Measurements from ENCODE around the gene ADAM8. TPM values are rescaled to one million over a fixed set of nuclear protein-coding genes. Genes with fewer than 3 reads are reported as not detected.

Gene ADAM8
- polyA plus RNA-seq, 1 donor from 2014 or later = 6.4 TPM

GRCh38 chr10:133249094-133249780 is 27.4 kb downstream of the ADAM8 start:
- Histone ChIP-seq H3K36me3 (ENCODE audit: insufficient read depth, low read length) (no peaks in the 10 kb centered on the region), H3K9me3 (ENCODE audit: low read length) (no peaks in the 10 kb centered on the region), H4K20me1 (ENCODE audit: insufficient read depth) (no peaks in the 10 kb centered on the region), H2AFZ (ENCODE audit: low read depth, low read length) (no peak overlapping the region), H3K27ac (ENCODE audit: low read length) (no peak overlapping the region), H3K9me2 (ENCODE audit: insufficient read depth, low read length) (no peaks in the 10 kb centered on the region), H3K9ac (ENCODE audit: low read length) (no peak overlapping the region), H3K27me3 (ENCODE audit: insufficient read depth, low read depth, low read length) (no peaks in the 10 kb centered on the region), H3F3A (ENCODE audit: insufficient read depth, low read length, poor library complexity, severe bottlenecking) (no peaks in the 10 kb centered on the region), H3K4me2 (ENCODE audit: low read length) (no peak overlapping the region), H3K4me3 (ENCODE audit: low read length) (no peak overlapping the region), H3K79me2 (replicated peaks; ENCODE audit: insufficient read depth, low read length) (no peaks in the 10 kb centered on the region)
- TF ChIP-seq TAF1 (IDR thresholded peaks at IDR 0.05; ENCODE audit: low read depth) (no peak), SMC3 (conservative IDR thresholded peaks at IDR 0.05; ENCODE audit: poor library complexity) (no peak), EP300 (conservative IDR thresholded peaks at IDR 0.05; ENCODE audit: poor library complexity, severe bottlenecking) (no peak), REST (IDR thresholded peaks at IDR 0.05; ENCODE audit: borderline replicate concordance) (no peak), POLR2AphosphoS5 (IDR thresholded peaks at IDR 0.05) (no peak), CTCF (IDR thresholded peaks at IDR 0.05; ENCODE audit: poor library complexity, severe bottlenecking) (no peak), MXI1 (conservative IDR thresholded peaks at IDR 0.05; ENCODE audit: poor library complexity, severe bottlenecking) (no peak), EZH2 (IDR thresholded peaks at IDR 0.05; ENCODE audit: borderline replicate concordance, insufficient read depth, low read length, poor library complexity, severe bottlenecking) (no peak), RAD21 (conservative IDR thresholded peaks at IDR 0.05) (no peak)

DNA sequence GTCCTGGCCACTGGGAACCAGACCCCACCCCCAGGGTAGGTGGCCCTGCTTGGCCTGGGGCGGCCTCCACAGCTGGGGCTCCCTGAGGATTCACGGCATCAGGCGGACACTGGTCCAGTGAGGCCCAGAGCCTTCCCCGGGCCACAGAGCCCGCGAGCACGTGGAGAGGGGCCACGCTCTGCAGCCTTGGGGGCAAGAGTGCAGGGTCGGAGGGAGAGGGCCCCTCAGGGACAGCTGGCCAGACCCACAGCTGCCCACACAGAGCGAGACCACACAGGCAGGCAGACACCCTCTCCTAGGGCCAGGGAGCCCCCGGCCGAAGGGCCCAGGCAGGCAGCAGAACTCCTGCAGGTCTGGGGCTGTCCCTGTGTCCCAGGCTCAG is 28.3 kb downstream of the ADAM8 start:
- H2AFZ ChIP-seq (ENCODE audit: low read depth, low read length) = no peak overlapping the region
- H3K27ac ChIP-seq (ENCODE audit: low read length) = no peak overlapping the region
- no peak overlapping the region for H3K4me2 ChIP-seq (ENCODE audit: low read length)
- no peaks in the 10 kb centered on the region for H3K79me2 ChIP-seq (replicated peaks; ENCODE audit: insufficient read depth, low read length)
- no peak overlapping the region for H3K9ac ChIP-seq (ENCODE audit: low read length)
- H4K20me1 ChIP-seq (ENCODE audit: insufficient read depth) = no peaks in the 10 kb centered on the region
- H3F3A ChIP-seq (ENCODE audit: insufficient read depth, low read length, poor library complexity, severe bottlenecking) = no peaks in the 10 kb centered on the region
- H3K9me2 ChIP-seq (ENCODE audit: insufficient read depth, low read length) = no peaks in the 10 kb centered on the region
- no peaks in the 10 kb centered on the region for H3K9me3 ChIP-seq (ENCODE audit: low read length)
- TF ChIP-seq REST (IDR thresholded peaks at IDR 0.05; ENCODE audit: borderline replicate concordance) (no peak), SMC3 (conservative IDR thresholded peaks at IDR 0.05; ENCODE audit: poor library complexity) (no peak), EZH2 (IDR thresholded peaks at IDR 0.05; ENCODE audit: borderline replicate concordance, insufficient read depth, low read length, poor library complexity, severe bottlenecking) (no peak), MXI1 (conservative IDR thresholded peaks at IDR 0.05; ENCODE audit: poor library complexity, severe bottlenecking) (no peak), RAD21 (conservative IDR thresholded peaks at IDR 0.05) (no peak), TAF1 (IDR thresholded peaks at IDR 0.05; ENCODE audit: low read depth) (no peak), CTCF (IDR thresholded peaks at IDR 0.05; ENCODE audit: poor library complexity, severe bottlenecking) (no peak), POLR2AphosphoS5 (IDR thresholded peaks at IDR 0.05) (no peak)
- no peaks in the 10 kb centered on the region for H3K36me3 ChIP-seq (ENCODE audit: insufficient read depth, low read length)
- H3K4me3 ChIP-seq (ENCODE audit: low read length) = no peak overlapping the region
- H3K27me3 ChIP-seq (ENCODE audit: insufficient read depth, low read depth, low read length) = no peaks in the 10 kb centered on the region
